H1 (cell line): Measurements from ENCODE around the gene RASAL2. TPM values are rescaled to one million over a fixed set of nuclear protein-coding genes. Genes with fewer than 3 reads are reported as not detected.

ENCODE experiments used
- SIN3A ChIP-seq, 2 experiments: IDR thresholded peaks in 1 of 2; conservative IDR thresholded peaks in 1 of 2; 2 replicates each; pipeline ENCODE4 v1.6.1; 2011 to 2012; ENCODE audit warnings: low read length in 2 of 2, improper control_type of control experiment in 1 of 2, low read depth in 1 of 2, mild to moderate bottlenecking in 1 of 2
- polyA plus RNA-seq, 7 experiments: library from polyadenylated mRNA; depleted of rRNA in 3 of 7; stranded (reverse) in 5 of 7; unstranded in 2 of 7; fragments of >200 nt in 5 of 7; fragments of 200-250 nt in 2 of 7; gene quantifications; 1 replicate in 5 of 7; 2 replicates in 1 of 7; 4 replicates in 1 of 7; pipeline versions ENCODE4 v1.2.1 to v1.2.3, GENCODE V29; 2011 to 2013; ENCODE audit warnings: missing spikeins in 2 of 7, mixed read lengths in 2 of 7
- total RNA-seq: library from RNA; stranded (reverse); fragmentation: NEBNext Ultra II Directional; extraction: Animal tissue kit (Norgen Biotek cat#: 25700); gene quantifications from 2 replicates; pipeline ENCODE4 v1.2.1, GENCODE V29; 2021

The RASAL2 gene
- total and polyA plus RNA-seq, 2 of the 8 experiments (the other 6 are each of a cell fraction or from before 2014, with no cell fraction given), result 15.9 to 32.5 TPM

DNA sequence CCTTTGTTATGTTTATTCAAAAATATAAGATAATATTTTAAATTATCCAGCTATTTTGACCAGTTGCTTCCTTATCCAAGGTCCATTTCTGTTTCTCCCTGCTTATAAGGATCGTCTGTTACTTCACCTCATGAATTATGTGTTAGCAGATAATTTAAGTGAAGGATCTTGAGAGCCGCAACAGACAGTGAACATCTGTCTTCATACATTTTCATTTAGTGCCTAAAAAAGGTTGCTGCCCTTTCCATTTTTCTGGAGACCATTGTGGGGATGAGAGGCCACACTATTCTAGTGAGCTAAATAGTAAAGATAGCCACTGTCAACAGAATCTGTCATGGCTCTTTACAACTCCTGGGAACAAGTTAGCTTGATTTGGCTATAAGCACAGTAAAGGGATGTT, 248.8 kb downstream of the RASAL2 start (continued):
- no peak for TF ChIP-seq SIN3A (conservative IDR thresholded peaks at IDR 0.05 in 1 of 2, IDR thresholded peaks at IDR 0.05 in 1 of 2; ENCODE audit: low read depth in 1 of 2, low read length in 2 of 2)
